GM19468 (cell line): ENCODE results near the gene CELA3A.
"Not testable (repeated sequence)": the region's sequence is repeated elsewhere in the genome, so short reads cannot be mapped to it uniquely, and the experiment has no call there.

Experiments
- ATAC-seq: cut with Tn5 transposase; IDR thresholded peaks from one replicate; pipeline ENCODE4 v1.9.1; 2021; ENCODE audit warnings: mild to moderate bottlenecking, moderate library complexity, moderate number of reproducible peaks; ENCODE audit not compliant: unreplicated experiment; ENCODE audit errors: extremely low read depth

The CELA3A gene

DNA sequence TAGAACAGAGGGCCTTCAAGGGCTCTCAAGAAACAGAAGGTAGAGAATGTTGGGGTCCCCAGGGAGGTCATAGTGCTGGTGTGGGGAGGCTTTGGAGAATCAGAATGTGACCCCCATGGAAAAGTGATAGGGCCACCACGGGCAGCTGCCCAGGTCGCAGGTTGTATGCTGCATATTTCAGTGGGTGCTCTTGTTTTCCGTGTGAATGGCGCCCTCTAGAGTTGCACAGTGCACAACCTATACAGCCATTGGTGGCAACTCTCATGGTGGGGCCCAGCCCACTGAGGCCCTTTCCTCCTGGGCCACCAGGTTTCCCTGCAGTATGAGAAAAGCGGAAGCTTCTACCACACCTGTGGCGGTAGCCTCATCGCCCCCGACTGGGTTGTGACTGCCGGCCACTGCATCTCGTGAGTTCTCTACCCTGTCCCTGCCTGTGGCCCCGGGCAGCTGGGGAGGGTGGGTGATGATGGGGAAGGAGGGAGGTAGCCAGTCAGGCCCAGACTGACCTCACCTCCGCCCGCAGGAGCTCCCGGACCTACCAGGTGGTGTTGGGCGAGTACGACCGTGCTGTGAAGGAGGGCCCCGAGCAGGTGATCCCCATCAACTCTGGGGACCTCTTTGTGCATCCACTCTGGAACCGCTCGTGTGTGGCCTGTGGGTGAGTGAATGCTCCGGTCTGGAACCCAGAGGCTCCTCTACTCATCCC, 20.8 kb upstream of the CELA3A start:
- not testable (repeated sequence) for ATAC-seq

DNA sequence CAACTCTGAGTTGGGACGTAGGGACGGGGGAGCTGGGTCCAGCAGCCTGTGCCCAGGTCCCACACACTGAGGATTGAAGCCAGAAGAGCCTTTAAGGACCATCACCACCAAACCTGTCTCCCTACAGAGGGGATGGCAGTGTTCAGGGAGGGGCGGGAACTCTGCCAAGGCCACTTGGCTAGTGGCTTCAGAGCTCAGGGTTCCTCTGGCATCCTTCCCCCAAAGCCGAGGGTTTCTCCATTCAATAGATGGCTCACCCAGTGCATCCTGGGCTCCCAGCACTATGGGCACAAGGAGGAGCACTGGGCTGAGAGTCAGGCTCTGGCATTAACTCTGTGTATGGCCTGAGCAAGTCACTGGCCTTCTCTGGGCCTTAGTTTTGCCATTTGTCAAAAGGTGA, 20.2 kb upstream of the CELA3A start:
- ATAC-seq = not testable (repeated sequence)

DNA sequence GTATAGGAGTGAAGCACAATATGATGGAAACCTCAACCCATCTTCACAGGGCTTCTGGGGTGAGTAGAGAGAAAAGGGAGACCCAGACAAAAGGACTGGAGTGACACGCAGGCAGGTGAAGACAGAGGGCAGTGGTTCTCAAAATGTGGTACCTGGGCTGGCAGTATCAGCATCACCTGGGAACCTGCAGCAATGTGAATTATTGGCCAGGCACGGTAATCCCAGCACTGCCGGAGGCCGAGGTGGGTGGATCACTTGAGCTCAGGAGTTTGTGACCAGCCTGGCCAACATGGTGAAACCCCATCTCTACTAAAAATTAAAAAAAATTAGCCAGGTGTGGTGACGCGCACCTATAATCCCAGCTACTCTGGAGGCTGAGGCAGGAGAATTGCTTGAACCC, 19.3 kb upstream of the CELA3A start:
- ATAC-seq = not testable (repeated sequence)

DNA sequence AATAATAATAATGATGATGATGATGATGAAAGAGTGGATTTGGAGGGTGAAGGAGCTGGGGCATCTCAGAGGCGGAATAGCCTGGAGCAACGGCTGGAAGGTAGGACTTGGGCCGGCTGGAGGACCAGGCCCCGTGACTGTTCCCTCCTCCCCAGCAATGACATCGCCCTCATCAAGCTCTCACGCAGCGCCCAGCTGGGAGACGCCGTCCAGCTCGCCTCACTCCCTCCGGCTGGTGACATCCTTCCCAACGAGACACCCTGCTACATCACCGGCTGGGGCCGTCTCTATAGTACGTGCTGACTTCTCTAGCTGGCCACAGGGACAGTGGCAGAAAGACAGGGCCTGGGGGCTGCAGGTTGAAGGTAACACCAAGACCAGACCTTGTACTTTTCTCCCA, 17.9 kb upstream of the CELA3A start:
- ATAC-seq = not testable (repeated sequence)

DNA sequence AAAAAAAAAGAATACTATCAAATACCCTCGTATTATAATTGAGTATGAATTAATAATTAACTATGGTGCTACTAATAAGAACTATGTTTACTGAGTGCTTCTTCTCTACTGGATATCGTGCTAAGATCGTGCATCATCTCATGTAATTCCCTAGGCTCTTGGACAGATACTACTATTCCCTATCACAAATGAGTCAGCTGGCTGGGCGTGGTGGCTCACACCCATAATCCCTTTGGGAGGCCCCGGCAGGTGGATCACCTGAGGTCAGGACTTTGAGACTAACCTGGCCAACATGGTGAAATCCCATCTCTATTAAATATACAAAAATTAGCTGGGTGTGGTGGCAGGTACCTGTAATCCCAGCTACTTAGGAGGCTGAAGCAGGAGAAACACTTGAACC, 15.6 kb upstream of the CELA3A start:
- not testable (repeated sequence) for ATAC-seq

DNA sequence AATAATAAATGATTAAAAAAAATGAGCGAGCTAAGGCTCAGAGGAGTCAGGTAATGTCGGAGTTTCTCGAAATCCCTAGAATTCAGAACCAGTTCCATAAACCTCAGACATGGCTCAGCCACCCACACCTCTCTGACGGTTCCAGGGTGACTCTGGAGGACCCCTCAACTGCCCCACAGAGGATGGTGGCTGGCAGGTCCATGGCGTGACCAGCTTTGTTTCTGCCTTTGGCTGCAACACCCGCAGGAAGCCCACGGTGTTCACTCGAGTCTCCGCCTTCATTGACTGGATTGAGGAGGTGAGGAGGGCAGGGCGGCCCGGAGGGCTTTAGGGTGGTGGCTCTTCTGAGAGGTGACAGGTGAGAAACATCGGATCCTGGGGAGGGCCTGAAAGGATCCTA, 15.1 kb upstream of the CELA3A start:
- ATAC-seq = not testable (repeated sequence)

DNA sequence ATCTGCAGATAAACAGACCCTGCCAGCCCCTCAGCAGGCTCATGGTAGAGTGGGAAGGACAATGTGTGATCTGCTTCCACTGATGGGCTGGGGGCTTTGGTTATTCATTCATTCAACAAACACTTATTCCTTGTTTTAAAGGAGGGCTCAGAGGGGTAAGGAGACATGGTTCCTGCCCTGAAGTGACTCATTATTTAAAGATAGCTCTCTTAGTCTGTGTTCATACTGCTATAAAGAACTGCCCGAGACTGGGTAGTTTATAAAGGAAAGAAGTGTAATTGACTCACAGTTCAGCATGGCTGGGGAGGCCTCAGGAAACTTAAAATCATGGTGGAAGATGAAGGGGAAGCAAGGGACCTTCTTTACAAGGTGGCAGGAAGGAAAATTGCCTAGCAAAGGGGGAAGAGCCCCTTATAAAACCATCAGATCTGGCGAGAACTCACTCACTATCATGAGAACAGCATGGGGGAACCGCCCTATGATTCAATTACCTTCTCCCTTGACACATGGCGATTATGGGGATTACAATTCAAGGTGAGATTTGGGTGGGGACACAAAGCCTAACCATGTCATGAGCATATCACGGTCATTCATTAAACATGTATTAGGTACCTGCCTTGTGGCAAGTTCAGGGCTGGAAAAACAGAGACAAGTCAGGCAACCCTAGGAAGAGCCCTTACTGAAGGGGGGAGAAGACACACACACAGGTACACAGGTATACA, 11.6 kb upstream of the CELA3A start:
- not testable (repeated sequence) for ATAC-seq

DNA sequence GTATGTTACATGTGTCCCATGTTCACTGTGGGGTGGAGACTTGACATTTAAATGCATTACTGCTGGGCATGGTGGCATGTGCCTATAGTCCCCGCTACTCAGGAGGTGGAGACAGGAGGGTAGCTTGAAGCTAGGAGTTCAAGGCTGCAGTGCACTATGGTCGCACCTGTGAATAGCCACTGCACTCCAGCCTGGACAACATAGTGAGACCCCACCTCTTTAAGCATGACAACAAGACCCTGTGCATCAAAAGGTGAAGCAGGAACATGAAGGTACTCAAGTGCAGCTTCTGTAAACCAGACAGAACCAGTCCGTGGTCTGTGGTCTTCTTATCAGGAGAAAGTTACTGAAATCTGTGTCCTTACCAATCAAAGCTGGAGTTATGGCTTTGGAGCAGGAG, 9.3 kb upstream of the CELA3A start:
- ATAC-seq = not testable (repeated sequence)

DNA sequence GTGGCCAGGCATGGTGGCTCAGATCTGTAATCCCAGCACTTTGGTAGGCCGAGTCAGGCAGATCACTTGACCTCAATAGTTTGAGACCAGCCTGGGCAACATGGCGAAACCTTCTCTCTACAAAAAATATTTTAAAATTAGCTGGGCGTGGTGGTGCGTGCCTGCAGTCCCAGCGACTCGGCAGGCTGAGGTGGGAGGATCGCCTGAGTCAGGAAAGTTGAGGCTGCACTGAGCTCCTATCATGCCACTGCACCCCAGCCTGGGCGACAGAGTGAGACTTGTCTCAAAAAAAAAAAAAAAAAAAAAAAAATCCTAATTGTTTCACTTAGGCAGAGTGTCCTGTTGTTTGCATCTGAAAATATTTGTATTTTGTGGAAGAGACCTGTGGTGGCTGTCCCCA, 6.7 kb upstream of the CELA3A start:
- ATAC-seq = not testable (repeated sequence)

DNA sequence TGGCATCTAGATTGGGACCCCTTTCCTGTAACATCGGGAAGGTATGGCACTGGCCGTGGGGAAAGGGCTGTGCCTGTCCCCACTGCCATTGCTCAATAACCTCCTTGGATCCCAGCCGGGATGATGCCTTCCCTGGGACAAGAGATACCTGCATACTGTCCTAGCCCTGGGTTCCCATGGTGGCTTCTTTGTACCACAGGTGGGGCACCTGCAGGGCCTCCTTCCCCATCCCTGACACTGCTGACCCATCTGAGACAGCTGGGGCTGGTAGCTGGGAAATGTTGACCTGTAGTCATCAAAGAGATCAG, 4.8 kb upstream of the CELA3A start:
- ATAC-seq = not testable (repeated sequence)

DNA sequence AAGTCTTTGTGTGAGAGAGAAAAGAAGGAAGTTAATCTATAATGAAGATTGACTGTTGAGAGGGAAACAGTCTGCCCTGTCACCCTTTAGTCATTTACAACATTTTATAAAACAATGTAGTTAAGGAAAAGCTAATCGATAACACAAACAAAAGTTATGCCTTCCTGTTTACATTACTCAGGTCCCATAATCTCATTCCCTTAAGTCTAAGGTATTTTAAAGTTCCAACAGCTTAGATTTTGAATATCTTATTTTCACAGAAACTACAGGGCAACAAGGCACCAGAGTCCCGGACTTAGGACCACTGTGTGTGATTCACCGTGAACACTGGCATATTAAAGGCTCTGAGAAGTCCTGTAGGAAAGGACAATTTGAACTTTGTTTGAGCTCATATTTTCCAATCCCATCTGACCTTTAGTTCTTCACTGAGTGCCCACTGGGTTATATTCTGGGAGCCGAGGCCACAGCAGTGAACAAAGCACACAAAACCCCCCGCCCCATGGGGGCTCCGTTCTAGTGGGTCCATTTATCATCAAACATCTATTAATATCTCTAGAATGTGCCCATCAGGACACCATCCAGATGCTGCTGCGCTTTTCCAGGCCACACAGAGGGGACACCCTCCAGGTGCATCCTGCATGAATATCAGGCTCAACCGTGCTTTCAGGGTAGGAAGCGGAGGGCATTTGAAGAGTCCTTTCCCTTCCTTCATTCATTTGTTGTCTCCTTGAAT, 3.4 kb upstream of the CELA3A start:
- ATAC-seq = not testable (repeated sequence)

DNA sequence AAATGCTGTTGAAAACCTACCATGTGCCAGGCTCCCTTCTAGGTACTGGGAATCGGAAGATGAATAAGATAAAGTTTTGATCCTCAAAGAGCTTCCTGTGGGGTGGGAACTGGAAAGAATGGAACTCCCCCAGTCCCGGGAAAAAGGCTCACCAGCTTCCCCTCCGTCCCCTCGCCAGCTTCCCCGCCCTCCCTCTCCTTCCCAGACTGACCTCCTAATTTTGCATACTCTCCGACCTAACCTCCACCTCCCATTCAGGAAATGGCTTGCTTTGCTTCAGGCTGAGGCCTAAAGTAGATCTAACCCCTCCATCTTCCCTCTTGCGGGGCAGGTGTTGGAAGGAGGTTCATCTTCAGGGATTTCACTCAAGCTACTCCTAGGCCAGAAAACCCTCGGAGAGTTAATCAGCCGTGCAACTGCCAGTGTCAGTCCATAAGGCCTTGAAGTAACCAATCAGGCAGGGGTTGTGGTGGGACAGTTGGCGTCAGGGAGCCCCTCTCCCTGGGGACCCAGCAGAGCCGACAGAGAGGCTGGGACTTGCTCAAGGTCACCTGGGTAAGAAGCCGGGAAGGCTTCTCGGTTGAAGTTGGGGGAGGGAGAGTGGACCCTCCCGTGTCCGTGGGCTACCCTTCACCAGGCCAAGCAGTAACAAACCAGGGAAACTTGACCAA, 2.7 kb upstream of the CELA3A start:
- ATAC-seq = not testable (repeated sequence)

DNA sequence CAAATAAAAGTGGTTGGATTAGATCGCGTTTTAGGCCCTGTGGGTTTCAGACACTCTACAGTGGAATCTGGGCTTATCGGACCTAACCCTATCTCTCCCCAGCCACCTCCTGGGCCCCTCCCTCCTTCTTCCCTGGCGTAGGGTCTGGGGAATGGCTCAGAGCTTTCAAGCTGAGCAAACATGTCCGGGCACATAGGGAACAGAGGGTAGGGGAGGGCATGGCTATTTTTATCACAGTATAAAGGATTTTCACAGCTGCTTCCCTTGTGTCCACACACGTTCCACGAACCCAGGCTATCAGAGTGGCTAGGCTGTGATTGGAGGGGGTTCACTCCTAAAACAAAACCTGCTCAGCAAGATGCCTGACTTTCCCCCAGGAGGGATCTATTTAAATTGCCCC, 1.8 kb upstream of the CELA3A start:
- ATAC-seq = not testable (repeated sequence)

DNA sequence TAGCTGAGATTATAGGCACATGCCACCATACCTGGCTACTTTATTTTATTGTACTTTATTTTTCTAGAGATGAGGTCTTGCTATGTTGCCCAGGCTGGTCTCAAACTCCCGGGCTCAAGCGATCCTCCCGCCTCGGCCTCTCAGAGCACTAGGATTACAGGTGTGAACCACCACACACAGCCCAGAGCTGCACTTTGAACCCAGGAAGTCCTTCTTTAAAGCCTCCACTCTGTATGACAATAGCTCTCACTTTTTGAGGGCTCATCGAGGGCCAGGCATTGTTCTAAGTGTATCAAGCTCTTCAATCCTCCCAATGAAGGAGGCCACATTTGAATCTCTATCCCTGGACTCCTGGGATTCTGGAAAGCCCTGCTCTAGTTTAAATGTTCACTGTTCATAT, 1.0 kb downstream of the CELA3A start:
- ATAC-seq = not testable (repeated sequence)

DNA sequence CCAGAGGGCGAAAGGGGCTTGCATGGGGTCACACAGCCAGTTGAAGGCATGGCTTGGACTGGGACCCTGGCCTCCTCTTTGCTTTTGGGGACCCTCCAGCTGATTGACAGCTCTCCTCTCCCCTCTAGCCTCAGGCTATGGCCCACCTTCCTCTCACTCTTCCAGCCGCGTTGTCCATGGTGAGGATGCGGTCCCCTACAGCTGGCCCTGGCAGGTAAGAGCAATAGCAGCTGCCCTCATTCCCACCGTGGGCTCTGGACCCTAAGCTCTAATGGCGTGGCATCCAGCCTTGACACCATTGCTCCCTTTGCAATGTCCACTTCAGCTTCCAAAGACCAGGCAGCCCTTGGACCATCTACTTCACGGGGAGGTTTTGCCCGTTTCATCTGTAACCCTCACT, 1.4 kb downstream of the CELA3A start:
- ATAC-seq = not testable (repeated sequence)

DNA sequence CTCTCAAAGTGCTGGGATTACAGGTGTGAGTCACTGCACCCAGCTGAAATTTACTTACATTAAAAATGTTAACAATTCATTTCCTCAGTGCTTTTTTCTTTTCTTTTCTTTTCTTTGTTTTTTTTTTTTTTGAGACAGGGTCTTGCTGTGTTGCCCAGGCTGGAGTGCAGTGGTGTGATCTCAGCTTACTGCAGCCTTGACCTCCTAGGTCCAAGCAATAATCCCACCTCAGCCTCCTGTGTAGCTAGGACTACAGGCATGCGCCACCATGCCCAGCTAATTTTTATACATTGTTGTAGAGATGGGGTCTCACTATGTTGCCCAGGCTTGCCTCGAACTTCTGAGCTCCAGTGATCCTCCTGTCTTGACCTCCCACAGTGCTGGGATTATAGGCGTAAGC, 2.5 kb downstream of the CELA3A start:
- not testable (repeated sequence) for ATAC-seq

DNA sequence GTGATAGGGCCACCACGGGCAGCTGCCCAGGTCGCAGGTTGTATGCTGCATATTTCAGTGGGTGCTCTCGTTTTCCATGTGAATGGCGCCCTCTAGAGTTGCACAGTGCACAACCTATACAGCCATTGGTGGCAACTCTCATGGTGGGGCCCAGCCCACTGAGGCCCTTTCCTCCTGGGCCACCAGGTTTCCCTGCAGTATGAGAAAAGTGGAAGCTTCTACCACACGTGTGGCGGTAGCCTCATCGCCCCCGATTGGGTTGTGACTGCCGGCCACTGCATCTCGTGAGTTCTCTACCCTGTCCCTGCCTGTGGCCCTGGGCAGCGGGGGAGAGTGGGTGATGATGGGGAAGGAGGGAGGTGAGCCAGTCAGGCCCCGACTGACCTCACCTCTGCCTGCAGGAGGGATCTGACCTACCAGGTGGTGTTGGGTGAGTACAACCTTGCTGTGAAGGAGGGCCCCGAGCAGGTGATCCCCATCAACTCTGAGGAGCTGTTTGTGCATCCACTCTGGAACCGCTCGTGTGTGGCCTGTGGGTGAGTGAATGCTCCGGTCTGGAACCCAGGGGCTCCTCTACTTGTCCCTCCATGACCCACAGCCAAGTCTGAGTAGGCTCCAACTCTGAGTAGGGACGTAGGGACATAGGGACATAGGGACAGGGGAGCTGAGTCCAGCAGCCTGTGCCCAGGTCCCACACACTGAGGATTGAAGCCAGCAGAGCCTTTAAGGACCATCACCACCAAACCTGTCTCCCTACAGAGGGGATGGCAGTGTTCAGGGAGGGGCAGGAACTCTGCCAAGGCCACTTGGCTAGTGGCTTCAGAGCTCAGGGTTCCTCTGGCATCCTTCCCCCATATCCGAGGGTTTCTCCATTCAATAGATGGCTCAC, 4.0 kb downstream of the CELA3A start:
- ATAC-seq = not testable (repeated sequence)

DNA sequence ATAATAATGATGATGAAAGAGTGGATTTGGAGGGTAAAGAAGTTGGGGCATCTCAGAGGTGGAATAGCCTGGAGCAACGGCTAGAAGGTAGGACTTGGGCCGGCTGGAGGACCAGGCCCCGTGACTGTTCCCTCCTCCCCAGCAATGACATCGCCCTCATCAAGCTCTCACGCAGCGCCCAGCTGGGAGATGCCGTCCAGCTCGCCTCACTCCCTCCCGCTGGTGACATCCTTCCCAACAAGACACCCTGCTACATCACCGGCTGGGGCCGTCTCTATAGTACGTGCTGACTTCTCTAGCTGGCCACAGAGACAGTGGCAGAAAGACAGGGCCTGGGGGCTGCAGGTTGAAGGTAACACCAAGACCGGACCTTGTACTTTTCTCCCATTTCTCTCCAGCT, 5.3 kb downstream of the CELA3A start:
- not testable (repeated sequence) for ATAC-seq

DNA sequence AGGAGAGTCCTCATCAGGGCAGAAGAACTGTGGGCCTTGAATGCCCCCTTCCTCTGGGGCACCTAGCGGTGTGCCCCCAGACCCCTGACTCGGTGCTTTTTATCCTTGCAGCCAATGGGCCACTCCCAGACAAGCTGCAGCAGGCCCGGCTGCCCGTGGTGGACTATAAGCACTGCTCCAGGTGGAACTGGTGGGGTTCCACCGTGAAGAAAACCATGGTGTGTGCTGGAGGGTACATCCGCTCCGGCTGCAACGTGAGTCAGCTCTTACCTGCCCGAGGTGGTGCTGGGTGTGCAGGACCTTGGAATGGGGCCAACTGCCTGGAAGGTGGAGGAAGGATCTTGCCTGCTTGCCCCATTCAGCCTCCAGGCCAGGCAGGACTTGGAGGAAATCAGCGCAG, 5.8 kb downstream of the CELA3A start:
- not testable (repeated sequence) for ATAC-seq

DNA sequence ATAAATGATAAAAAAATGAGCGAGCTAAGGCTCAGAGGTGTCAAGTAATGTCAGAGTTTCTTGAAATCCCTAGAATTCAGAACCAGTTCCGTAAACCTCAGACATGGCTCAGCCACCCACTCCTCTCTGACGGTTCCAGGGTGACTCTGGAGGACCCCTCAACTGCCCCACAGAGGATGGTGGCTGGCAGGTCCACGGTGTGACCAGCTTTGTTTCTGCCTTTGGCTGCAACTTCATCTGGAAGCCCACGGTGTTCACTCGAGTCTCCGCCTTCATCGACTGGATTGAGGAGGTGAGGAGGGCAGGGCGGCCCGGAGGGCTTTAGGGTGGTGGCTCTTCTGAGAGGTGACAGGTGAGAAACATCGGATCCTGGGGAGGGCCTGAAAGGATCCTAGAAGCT, 8.1 kb downstream of the CELA3A start:
- not testable (repeated sequence) for ATAC-seq
